ENCODE results near the gene RPL10A.

DNA sequence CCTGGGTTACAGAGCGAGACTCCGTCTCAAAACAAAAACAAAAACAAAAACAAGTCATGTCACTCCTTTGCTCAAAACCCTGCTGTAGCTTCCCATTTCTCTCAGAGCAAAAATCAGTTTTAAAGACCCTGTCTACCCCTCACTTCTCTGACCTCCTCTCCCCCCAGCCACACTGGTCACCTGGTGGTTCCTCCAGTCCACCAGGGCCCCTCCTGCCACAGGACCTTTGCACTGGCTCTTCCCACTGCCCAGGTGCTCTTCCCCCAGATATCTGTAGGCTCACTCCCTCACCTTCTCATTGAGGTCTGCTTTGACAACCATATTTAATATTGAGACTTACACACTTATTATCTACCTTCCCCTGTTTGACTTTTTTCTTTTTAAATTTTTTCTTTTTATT, 33.6 kb downstream of the RPL10A start:
- no peak for TF ChIP-seq EP300 (IDR thresholded peaks at IDR 0.05; ENCODE audit: borderline replicate concordance in 1 of 2, low read depth in 2 of 2, low read length in 2 of 2)
- no peak for TF ChIP-seq EZH2 (IDR thresholded peaks at IDR 0.05; ENCODE audit: low read depth, low read length, severe bottlenecking)
- TF ChIP-seq SAP30 (IDR thresholded peaks at IDR 0.05; ENCODE audit: insufficient read depth, insufficient replicate concordance, low read length), result no peak
- TF ChIP-seq, protein P1, sequence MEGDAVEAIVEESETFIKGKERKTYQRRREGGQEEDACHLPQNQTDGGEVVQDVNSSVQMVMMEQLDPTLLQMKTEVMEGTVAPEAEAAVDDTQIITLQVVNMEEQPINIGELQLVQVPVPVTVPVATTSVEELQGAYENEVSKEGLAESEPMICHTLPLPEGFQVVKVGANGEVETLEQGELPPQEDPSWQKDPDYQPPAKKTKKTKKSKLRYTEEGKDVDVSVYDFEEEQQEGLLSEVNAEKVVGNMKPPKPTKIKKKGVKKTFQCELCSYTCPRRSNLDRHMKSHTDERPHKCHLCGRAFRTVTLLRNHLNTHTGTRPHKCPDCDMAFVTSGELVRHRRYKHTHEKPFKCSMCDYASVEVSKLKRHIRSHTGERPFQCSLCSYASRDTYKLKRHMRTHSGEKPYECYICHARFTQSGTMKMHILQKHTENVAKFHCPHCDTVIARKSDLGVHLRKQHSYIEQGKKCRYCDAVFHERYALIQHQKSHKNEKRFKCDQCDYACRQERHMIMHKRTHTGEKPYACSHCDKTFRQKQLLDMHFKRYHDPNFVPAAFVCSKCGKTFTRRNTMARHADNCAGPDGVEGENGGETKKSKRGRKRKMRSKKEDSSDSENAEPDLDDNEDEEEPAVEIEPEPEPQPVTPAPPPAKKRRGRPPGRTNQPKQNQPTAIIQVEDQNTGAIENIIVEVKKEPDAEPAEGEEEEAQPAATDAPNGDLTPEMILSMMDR (IDR thresholded peaks at IDR 0.05; ENCODE audit: control extremely low read depth in 1 of 3, insufficient read depth in 1 of 3, low read depth in 1 of 3, low read length in 3 of 3), result no peak
- TF ChIP-seq POLR2AphosphoS5 (IDR thresholded peaks at IDR 0.05; ENCODE audit: low read depth, low read length), result no peak
- no peak for TF ChIP-seq POLR2A (IDR thresholded peaks at IDR 0.05; ENCODE audit: control extremely low read depth in 1 of 2, low read depth in 2 of 2, low read length in 2 of 2)

Data from H1 (cell line).